Heart left ventricle (tissue), 16 donors: ENCODE data around the gene ATF4. TPM values are rescaled to one million over a fixed set of nuclear protein-coding genes. Genes with fewer than 3 reads are reported as not detected.

Source experiments
- ATAC-seq, 4 donors: fragments of 200-7000 bp; cut with Tn5 transposase; one replicate each; pipeline ENCODE4 v1.9.1; 2020 to 2022; ENCODE audit warnings: moderate library complexity in 4 of 4, mild to moderate bottlenecking in 3 of 4, moderate number of reproducible peaks in 1 of 4
- DNase-seq, 5 donors: peaks; one replicate each; pipeline ENCODE4 v3.0.0-alpha.2; 2020
- H3K27ac ChIP-seq, 12 donors: fragments of 200-600 bp; sonication (generic) in 4 of 12; one replicate each; pipeline versions ENCODE4 v1.5.0 to v1.8.0; 2016 to 2022; ENCODE audit warnings: mild to moderate bottlenecking in 2 of 12
- H3K27me3 ChIP-seq, 9 donors: fragments of 200-600 bp; sonication (generic) in 2 of 9; one replicate each; pipeline versions ENCODE4 v1.5.1 to v1.8.0; 2016 to 2022; ENCODE audit warnings: mild to moderate bottlenecking in 3 of 9
- H3K36me3 ChIP-seq, 9 donors: fragments of 200-600 bp; sonication (generic) in 2 of 9; one replicate each; pipeline versions ENCODE4 v1.5.0 to v1.8.0; 2018 to 2022; ENCODE audit warnings: mild to moderate bottlenecking in 2 of 9
- H3K4me1 ChIP-seq, 12 donors: fragments of 200-600 bp; sonication (generic) in 4 of 12; one replicate each; pipeline versions ENCODE4 v1.5.0 to v1.8.0; 2016 to 2022; ENCODE audit warnings: mild to moderate bottlenecking in 3 of 12
- H3K4me3 ChIP-seq, 12 donors: fragments of 200-600 bp; sonication (generic) in 4 of 12; one replicate each; pipeline versions ENCODE4 v1.5.0 to v1.8.0; 2017 to 2022; ENCODE audit warnings: mild to moderate bottlenecking in 9 of 12, moderate library complexity in 4 of 12
- H3K9me3 ChIP-seq, 12 donors: fragments of 200-600 bp; sonication (generic) in 4 of 12; one replicate each; pipeline versions ENCODE4 v1.5.0 to v1.8.0; 2016 to 2022; ENCODE audit warnings: mild to moderate bottlenecking in 1 of 12
- POLR2A ChIP-seq, 2 donors: fragments of 450-650 bp; IDR thresholded peaks; one replicate each; pipeline ENCODE4 v1.6.1; 2017; ENCODE audit warnings: antibody characterized with exemption in 2 of 2, mild to moderate bottlenecking in 2 of 2, moderate library complexity in 2 of 2
- WGBS, 4 donors: extraction: QIAGEN DNeasy Blood & Tissue Kit in 2 of 4; methylation state at CpG; one replicate each; pipeline versions ENCODE4 v1.1.5 to v1.1.7; 2013 to 2018; 5-methylcytosine and 5-hydroxymethylcytosine counted together
- intact Hi-C, 10 donors: fragments of 100-400 bp; cut with DNase I; formaldehyde crosslinking; loops; one replicate each; pipeline versions ENCODE4 v1.11.1 to v1.14.2; 2022
- polyA plus RNA-seq, 2 donors: library from polyadenylated mRNA; stranded (reverse); fragments of 200-250 nt; gene quantifications; one replicate each; pipeline ENCODE4 v1.2.3, GENCODE V29; 2013
- total RNA-seq, 9 donors: library from RNA; depleted of rRNA in 2 of 9; stranded (reverse); fragments of >200 nt in 2 of 9; fragmentation: NEBNext Ultra II Directional in 3 of 9; extraction: Animal tissue kit (Norgen Biotek cat#: 25700) in 3 of 9; gene quantifications; one replicate each; pipeline versions ENCODE4 v1.1.0 to v1.2.4, GENCODE V29; 2016 to 2023
- TF ChIP-seq, protein P1 (sequence below), 12 donors: fragments of 200-600 bp; sonication (generic) in 4 of 12; IDR thresholded peaks; one replicate each; pipeline versions ENCODE4 v1.5.0 to v1.8.0; 2018 to 2022; ENCODE audit warnings: antibody characterized with exemption in 12 of 12, mild to moderate bottlenecking in 5 of 12
- donor health status: ischemic (EF 13 %, LVEDD 7.1; RV severe dilation, severe dysfunction).
- donor health status: healthy with polysubstance abuse.
- donor health status: DM: no; HTN: yes; CAD: no.
- donor health status: DM: no; HTN: no; CAD: no.
- donor health status: ischemic (EF 25% LVEDD 6.9; RV normal size, moderate dysfunction).
- donor health status: ischemic (EF 25% LVEDD 5.7; RV mildly dilated, moderate dysfunction).
- donor health status: healthy.
- donor health status: DM: yes; HTN: yes; CAD: no.
- donor health status: ischemic (EF 35%, LVEDD 5.7; RV mildly dilated, moderate dysfunction).
- donor health status: nonischemic (EF 11% LVEDD 7.7; RV severe dilation, severe dysfunction).
- donor health status: DM: yes; HTN: yes; CAD: no.
- donor health status: PGD.
- donor health status: ischemic (EF 29% LVEDD 5.4; RV normal size, mild dysfunction).
- donor health status: nonischemic (EF 23%, LVEDD 6.1; RV moderate dilation, normal function).

Gene ATF4
- total and polyA plus RNA-seq, 11 donors: 117 to 458 (median 176) TPM

DNA sequence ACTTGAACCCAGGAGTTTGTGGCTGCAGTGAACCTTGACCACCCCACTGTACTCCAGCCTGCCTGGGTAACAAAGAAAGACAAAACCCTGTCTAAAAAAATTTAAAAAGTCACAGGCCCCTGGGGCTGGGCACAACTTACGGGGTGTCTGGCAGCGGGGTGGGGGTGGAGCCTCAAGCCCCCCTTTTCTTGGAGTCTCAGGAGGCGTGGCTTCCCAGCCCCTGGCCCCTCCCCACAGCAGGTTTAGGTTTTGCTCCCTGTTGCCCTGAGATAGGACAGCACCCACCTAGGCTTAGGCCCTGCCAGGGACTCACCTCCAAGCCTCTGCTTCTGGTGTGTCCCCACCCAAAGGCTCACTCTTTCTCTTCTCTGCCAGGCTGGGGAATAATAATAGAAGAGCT is 41.1 kb upstream of the ATF4 start:
- intact Hi-C loops: no loop called here
- no peak overlapping the region for H3K4me3 ChIP-seq
- no peaks in the 10 kb centered on the region for H3K36me3 ChIP-seq
- no peak overlapping the region for H3K27ac ChIP-seq
- TF ChIP-seq POLR2A (IDR thresholded peaks at IDR 0.05): no peak
- TF ChIP-seq, protein P1, sequence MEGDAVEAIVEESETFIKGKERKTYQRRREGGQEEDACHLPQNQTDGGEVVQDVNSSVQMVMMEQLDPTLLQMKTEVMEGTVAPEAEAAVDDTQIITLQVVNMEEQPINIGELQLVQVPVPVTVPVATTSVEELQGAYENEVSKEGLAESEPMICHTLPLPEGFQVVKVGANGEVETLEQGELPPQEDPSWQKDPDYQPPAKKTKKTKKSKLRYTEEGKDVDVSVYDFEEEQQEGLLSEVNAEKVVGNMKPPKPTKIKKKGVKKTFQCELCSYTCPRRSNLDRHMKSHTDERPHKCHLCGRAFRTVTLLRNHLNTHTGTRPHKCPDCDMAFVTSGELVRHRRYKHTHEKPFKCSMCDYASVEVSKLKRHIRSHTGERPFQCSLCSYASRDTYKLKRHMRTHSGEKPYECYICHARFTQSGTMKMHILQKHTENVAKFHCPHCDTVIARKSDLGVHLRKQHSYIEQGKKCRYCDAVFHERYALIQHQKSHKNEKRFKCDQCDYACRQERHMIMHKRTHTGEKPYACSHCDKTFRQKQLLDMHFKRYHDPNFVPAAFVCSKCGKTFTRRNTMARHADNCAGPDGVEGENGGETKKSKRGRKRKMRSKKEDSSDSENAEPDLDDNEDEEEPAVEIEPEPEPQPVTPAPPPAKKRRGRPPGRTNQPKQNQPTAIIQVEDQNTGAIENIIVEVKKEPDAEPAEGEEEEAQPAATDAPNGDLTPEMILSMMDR (IDR thresholded peaks at IDR 0.05): no peak
- DNase-seq (no peak), ATAC-seq (no peak)
- H3K9me3 ChIP-seq: no peaks in the 10 kb centered on the region
- 85 to 96% (median 87%) methylated on average over 3 of the region's 3 CpGs for WGBS, 4 donors
- peaks cover 0 to 25% (median 2%) of the 10 kb centered on the region in 12 donors for H3K4me1 ChIP-seq
- no peaks in the 10 kb centered on the region for H3K27me3 ChIP-seq

GRCh38 chr22:39480557-39480956 is 39.8 kb upstream of the ATF4 start:
- TF ChIP-seq, protein P1 (IDR thresholded peaks at IDR 0.05): no peak
- intact Hi-C loops: no loop called here
- Histone ChIP-seq H3K4me3 (no peak overlapping the region), H3K36me3 (no peaks in the 10 kb centered on the region), H3K9me3 (no peaks in the 10 kb centered on the region), H3K4me1 (peaks cover 0 to 16% (median 0%) of the 10 kb centered on the region in 12 donors), H3K27ac (no peak overlapping the region), H3K27me3 (no peaks in the 10 kb centered on the region)
- WGBS, 4 donors: 69 to 80% (median 79%) methylated on average over 1 of the region's 1 CpG; no CpG with 5 or more reads in 1 of the 4 donors
- DNase-seq (no peak), ATAC-seq (no peak)

DNA sequence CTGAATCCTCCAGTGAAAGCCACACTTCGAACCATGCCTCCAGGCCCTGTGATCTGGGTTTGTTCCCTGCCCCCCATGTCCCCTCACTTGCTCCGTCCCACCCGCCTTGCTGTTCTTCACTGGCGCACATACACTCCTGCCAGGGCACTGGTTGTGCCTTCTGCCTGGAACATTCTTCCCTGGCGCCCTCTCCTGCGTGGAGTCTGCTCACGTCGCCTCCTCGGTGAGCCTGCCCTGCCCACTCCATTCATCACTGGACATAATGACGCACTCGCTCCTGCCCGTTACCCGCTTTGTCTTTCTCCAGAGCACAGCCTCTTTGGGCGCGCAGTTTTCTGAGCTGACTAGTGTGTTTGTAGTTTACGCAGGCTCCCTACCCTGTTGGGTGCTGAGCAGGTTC is 39.3 kb upstream of the ATF4 start:
- no peak overlapping the region for H3K4me3 ChIP-seq
- 94 to 96% (median 95%) methylated on average over 16 of the region's 16 CpGs for WGBS, 4 donors
- no peaks in the 10 kb centered on the region for H3K36me3 ChIP-seq
- H3K9me3 ChIP-seq: no peaks in the 10 kb centered on the region
- DNase-seq (no peak), ATAC-seq (no peak)
- TF ChIP-seq, protein P1 (IDR thresholded peaks at IDR 0.05): no peak
- no peak for TF ChIP-seq POLR2A (IDR thresholded peaks at IDR 0.05)
- intact Hi-C loops: no loop called here
- H3K4me1 ChIP-seq: peaks cover 0 to 13% (median 0%) of the 10 kb centered on the region in 12 donors
- H3K27ac ChIP-seq: no peak overlapping the region
- H3K27me3 ChIP-seq: no peaks in the 10 kb centered on the region

GRCh38 chr22:39481595-39481994 is 38.8 kb upstream of the ATF4 start:
- Histone ChIP-seq H3K4me3 (no peak overlapping the region), H3K27me3 (no peaks in the 10 kb centered on the region), H3K36me3 (no peaks in the 10 kb centered on the region), H3K27ac (no peak overlapping the region), H3K9me3 (no peaks in the 10 kb centered on the region), H3K4me1 (peaks cover 0 to 12% (median 0%) of the 10 kb centered on the region in 12 donors)
- ATAC-seq: no peak
- intact Hi-C loops: no loop called here
- 84 to 96% (median 93%) methylated on average over 5 of the region's 5 CpGs for WGBS, 4 donors
- no peak for DNase-seq
- TF ChIP-seq, protein P1 (IDR thresholded peaks at IDR 0.05): no peak
- TF ChIP-seq POLR2A (IDR thresholded peaks at IDR 0.05): no peak
